OCI-LY1 (cell line): ENCODE measurements around the gene DAP.

ENCODE experiments used
- EZH2 ChIP-seq: fragments of 200-600 bp; sonication (generic), shearing (Covaris generic); IDR thresholded peaks from 2 replicates; pipeline ENCODE4 v1.8.0; 2017; ENCODE audit warnings: borderline replicate concordance, mixed run types, mild to moderate bottlenecking, antibody characterized with exemption, low read length, moderate library complexity, mixed read lengths
- TF ChIP-seq, protein P1 (sequence below): fragments of 200-600 bp; sonication (generic), shearing (Covaris generic); IDR thresholded peaks from 2 replicates; pipeline ENCODE4 v1.5.1; 2017; ENCODE audit warnings: mild to moderate bottlenecking, antibody characterized with exemption, low read length, moderate library complexity, mixed read lengths

DNA sequence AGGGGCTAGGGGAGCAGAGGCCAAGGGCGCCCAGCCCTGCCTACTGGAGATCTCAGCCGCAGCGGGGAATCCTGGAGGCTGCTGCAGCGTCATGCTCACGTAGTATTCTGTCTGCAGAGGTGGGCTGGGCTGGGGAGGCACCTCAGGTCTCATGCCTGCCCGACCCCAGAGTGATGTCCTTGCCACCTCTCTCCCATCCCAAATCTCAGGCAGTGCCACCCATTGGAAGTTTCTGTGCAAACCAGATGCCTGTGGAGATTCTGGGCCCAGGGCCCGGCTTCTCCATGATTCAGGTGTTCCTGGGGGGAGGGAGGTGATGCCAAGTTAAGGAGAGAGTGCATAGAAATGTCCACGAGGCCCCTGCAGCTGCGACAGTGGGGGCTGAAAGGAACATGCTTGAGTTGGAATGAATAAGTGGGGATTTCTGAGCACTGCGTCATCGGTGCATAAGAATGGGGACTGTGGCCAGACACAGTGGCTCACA lies 125.1 kb downstream of the DAP start:
- TF ChIP-seq, protein P1, sequence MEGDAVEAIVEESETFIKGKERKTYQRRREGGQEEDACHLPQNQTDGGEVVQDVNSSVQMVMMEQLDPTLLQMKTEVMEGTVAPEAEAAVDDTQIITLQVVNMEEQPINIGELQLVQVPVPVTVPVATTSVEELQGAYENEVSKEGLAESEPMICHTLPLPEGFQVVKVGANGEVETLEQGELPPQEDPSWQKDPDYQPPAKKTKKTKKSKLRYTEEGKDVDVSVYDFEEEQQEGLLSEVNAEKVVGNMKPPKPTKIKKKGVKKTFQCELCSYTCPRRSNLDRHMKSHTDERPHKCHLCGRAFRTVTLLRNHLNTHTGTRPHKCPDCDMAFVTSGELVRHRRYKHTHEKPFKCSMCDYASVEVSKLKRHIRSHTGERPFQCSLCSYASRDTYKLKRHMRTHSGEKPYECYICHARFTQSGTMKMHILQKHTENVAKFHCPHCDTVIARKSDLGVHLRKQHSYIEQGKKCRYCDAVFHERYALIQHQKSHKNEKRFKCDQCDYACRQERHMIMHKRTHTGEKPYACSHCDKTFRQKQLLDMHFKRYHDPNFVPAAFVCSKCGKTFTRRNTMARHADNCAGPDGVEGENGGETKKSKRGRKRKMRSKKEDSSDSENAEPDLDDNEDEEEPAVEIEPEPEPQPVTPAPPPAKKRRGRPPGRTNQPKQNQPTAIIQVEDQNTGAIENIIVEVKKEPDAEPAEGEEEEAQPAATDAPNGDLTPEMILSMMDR: no peak
- no peak for TF ChIP-seq EZH2
